ENCODE results near the gene DHRS7B. TPM values are rescaled to one million over a fixed set of nuclear protein-coding genes. Genes with fewer than 3 reads are reported as not detected.

DHRS7B gene
- total and polyA plus RNA-seq, 4 donors: 14.3 to 21.9 (median 18.7) TPM

DNA sequence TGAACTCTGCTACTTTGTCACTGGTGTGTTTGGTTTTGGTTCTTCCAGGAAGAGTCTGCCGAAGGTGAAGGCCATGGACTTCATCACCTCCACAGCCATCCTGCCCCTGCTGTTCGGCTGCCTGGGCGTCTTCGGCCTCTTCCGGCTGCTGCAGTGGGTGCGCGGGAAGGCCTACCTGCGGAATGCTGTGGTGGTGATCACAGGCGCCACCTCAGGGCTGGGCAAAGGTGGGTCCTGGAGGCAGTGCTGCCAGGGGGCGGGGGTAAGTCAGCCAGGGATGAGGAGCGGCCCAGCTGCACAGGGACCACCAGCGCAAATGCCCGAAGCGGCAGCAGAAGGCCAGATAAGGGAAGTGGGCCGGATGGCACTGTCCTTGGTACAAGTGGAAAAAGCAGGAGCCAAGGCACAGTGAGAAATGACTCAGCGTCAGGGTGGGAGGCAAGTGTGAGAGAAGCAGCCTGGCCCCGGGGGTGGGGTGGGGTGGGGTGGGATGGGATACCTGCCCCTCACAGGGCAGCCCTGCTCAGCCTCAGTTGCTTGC is 45.3 kb downstream of the DHRS7B start:
- TF ChIP-seq GABPA (IDR thresholded peaks at IDR 0.05 in 1 of 2, conservative IDR thresholded peaks at IDR 0.05 in 1 of 2) (no peak), HNF4A (conservative IDR thresholded peaks at IDR 0.05) (no peak), RAD21 (IDR thresholded peaks at IDR 0.05) (no peak), FOXA1 (IDR thresholded peaks at IDR 0.05) (no peak), FOXA2 (IDR thresholded peaks at IDR 0.05) (no peak), EGR1 (IDR thresholded peaks at IDR 0.05; ENCODE audit: low read depth in 2 of 2) (no peak), HNF4G (IDR thresholded peaks at IDR 0.05) (no peak), SP1 (IDR thresholded peaks at IDR 0.05) (no peak), YY1 (IDR thresholded peaks at IDR 0.05) (no peak), ATF3 (IDR thresholded peaks at IDR 0.05) (no peak), NR2F2 (IDR thresholded peaks at IDR 0.05) (no peak), JUND (IDR thresholded peaks at IDR 0.05) (no peak), TAF1 (conservative IDR thresholded peaks at IDR 0.05) (no peak), RXRA (IDR thresholded peaks at IDR 0.05) (no peak)
- TF ChIP-seq, protein P1, sequence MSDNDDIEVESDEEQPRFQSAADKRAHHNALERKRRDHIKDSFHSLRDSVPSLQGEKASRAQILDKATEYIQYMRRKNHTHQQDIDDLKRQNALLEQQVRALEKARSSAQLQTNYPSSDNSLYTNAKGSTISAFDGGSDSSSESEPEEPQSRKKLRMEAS (IDR thresholded peaks at IDR 0.05): no peak
- TF ChIP-seq, protein P2, sequence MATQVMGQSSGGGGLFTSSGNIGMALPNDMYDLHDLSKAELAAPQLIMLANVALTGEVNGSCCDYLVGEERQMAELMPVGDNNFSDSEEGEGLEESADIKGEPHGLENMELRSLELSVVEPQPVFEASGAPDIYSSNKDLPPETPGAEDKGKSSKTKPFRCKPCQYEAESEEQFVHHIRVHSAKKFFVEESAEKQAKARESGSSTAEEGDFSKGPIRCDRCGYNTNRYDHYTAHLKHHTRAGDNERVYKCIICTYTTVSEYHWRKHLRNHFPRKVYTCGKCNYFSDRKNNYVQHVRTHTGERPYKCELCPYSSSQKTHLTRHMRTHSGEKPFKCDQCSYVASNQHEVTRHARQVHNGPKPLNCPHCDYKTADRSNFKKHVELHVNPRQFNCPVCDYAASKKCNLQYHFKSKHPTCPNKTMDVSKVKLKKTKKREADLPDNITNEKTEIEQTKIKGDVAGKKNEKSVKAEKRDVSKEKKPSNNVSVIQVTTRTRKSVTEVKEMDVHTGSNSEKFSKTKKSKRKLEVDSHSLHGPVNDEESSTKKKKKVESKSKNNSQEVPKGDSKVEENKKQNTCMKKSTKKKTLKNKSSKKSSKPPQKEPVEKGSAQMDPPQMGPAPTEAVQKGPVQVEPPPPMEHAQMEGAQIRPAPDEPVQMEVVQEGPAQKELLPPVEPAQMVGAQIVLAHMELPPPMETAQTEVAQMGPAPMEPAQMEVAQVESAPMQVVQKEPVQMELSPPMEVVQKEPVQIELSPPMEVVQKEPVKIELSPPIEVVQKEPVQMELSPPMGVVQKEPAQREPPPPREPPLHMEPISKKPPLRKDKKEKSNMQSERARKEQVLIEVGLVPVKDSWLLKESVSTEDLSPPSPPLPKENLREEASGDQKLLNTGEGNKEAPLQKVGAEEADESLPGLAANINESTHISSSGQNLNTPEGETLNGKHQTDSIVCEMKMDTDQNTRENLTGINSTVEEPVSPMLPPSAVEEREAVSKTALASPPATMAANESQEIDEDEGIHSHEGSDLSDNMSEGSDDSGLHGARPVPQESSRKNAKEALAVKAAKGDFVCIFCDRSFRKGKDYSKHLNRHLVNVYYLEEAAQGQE (IDR thresholded peaks at IDR 0.05): no peak
- TF ChIP-seq, protein P3, sequence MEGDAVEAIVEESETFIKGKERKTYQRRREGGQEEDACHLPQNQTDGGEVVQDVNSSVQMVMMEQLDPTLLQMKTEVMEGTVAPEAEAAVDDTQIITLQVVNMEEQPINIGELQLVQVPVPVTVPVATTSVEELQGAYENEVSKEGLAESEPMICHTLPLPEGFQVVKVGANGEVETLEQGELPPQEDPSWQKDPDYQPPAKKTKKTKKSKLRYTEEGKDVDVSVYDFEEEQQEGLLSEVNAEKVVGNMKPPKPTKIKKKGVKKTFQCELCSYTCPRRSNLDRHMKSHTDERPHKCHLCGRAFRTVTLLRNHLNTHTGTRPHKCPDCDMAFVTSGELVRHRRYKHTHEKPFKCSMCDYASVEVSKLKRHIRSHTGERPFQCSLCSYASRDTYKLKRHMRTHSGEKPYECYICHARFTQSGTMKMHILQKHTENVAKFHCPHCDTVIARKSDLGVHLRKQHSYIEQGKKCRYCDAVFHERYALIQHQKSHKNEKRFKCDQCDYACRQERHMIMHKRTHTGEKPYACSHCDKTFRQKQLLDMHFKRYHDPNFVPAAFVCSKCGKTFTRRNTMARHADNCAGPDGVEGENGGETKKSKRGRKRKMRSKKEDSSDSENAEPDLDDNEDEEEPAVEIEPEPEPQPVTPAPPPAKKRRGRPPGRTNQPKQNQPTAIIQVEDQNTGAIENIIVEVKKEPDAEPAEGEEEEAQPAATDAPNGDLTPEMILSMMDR (IDR thresholded peaks at IDR 0.05; ENCODE audit: low read depth, low read length, missing input control): no peak
- Histone ChIP-seq H3K9ac (ENCODE audit: low read depth in 1 of 2, low read length in 2 of 2) (no peak overlapping the region), H3K27ac (ENCODE audit: low read depth in 1 of 2, low read length in 2 of 2) (no peak overlapping the region), H3K4me3 (ENCODE audit: low read depth in 1 of 3, low read length in 3 of 3) (no peak overlapping the region), H3K36me3 (ENCODE audit: control insufficient read depth in 4 of 4, insufficient read depth in 3 of 4, low read depth in 1 of 4, low read length in 3 of 4) (peaks cover 0 to 8% (median 2%) of the 10 kb centered on the region in 4 donors), H3K9me3 (ENCODE audit: control insufficient read depth in 4 of 4, low read length in 3 of 4) (no peaks in the 10 kb centered on the region), H3K27me3 (ENCODE audit: control insufficient read depth in 4 of 4, insufficient read depth in 4 of 4, low read length in 3 of 4) (no peaks in the 10 kb centered on the region), H3K4me1 (ENCODE audit: control insufficient read depth in 4 of 4, insufficient read depth in 4 of 4, low read length in 3 of 4) (peaks cover 0 to 9% (median 4%) of the 10 kb centered on the region in 4 donors)
- 96% methylated on average over 17 of the region's 17 CpGs for WGBS
- DNase-seq (ENCODE audit: low spot score): no peak

DNA sequence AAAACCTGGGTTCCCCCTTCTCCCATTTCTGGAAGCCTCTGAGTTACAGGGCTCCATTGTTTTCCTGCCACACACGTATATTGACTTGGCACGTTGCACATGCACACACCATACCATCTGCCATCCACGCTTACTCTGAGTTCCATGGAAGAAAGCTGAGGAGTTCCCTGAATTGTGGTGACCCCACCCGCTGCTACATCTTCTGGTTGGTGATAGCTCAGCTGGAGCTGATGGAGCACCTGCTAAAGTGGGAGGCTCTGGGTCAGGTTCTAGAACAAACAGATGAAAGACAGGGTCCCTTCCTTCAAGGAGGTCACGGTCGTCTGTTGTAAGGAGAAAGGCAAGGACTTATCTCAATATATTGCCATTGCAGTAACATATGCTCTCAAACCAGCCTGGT is 46.1 kb downstream of the DHRS7B start:
- Histone ChIP-seq H3K9me3 (ENCODE audit: control insufficient read depth in 4 of 4, low read length in 3 of 4) (no peaks in the 10 kb centered on the region), H3K36me3 (ENCODE audit: control insufficient read depth in 4 of 4, insufficient read depth in 3 of 4, low read depth in 1 of 4, low read length in 3 of 4) (peaks cover 0 to 8% (median 2%) of the 10 kb centered on the region in 4 donors), H3K9ac (ENCODE audit: low read depth in 1 of 2, low read length in 2 of 2) (no peak overlapping the region), H3K4me1 (ENCODE audit: control insufficient read depth in 4 of 4, insufficient read depth in 4 of 4, low read length in 3 of 4) (peaks cover 0 to 7% (median 3%) of the 10 kb centered on the region in 4 donors), H3K4me3 (ENCODE audit: low read depth in 1 of 3, low read length in 3 of 3) (no peak overlapping the region), H3K27me3 (ENCODE audit: control insufficient read depth in 4 of 4, insufficient read depth in 4 of 4, low read length in 3 of 4) (no peaks in the 10 kb centered on the region), H3K27ac (ENCODE audit: low read depth in 1 of 2, low read length in 2 of 2) (no peak overlapping the region)
- WGBS: 97% methylated on average over 6 of the region's 6 CpGs
- DNase-seq (ENCODE audit: low spot score): no peak
- no peak for TF ChIP-seq HNF4G (IDR thresholded peaks at IDR 0.05)

Measured in liver (tissue), 9 donors.